Astrocyte of the cerebellum (primary cell): ENCODE data around the gene PCDHA12.
"Not testable (repeated sequence)": the region's sequence is repeated elsewhere in the genome, so short reads cannot be mapped to it uniquely, and the experiment has no call there.

Experiments
- DNase-seq: peaks from one replicate; pipeline ENCODE4 v3.0.0-alpha.2; 2011; ENCODE audit warnings: low read depth
- H3K4me3 ChIP-seq: 2 replicates; pipeline ENCODE4 v1.5.1; 2011; ENCODE audit warnings: mild to moderate bottlenecking, low read depth, low read length, moderate library complexity
- CTCF ChIP-seq: IDR thresholded peaks from 2 replicates; pipeline ENCODE4 v1.5.1; 2012; ENCODE audit warnings: low read length, low read depth, moderate library complexity, mild to moderate bottlenecking; ENCODE audit errors: missing control alignments
- in situ Hi-C: cut with HindIII; loops from 2 replicates; pipeline ENCODE4 v1.10.0; 2017; ENCODE audit warnings: low sequenced_read_pairs

PCDHA12 gene

GRCh38 chr5:140869555-140869886, 5.6 kb upstream of the PCDHA12 start:
- in situ Hi-C loops: no loop called here
- no peak for DNase-seq
- no peak overlapping the region for H3K4me3 ChIP-seq
- TF ChIP-seq CTCF: no peak

- H3K4me3 ChIP-seq: no peak overlapping the region
- DNase-seq: no peak
- in situ Hi-C loops: no loop called here
These were observed 4.6 kb upstream of the PCDHA12 start for GRCh38 chr5:140870221-140871201.

GRCh38 chr5:140876541-140877261, 1.6 kb downstream of the PCDHA12 start:
- H3K4me3 ChIP-seq, in situ Hi-C loops, DNase-seq: not testable (repeated sequence)

More at GRCh38 chr5:140870221-140871201, 4.6 kb upstream of the PCDHA12 start:
- TF ChIP-seq CTCF: no peak

- no peak for TF ChIP-seq CTCF
- H3K4me3 ChIP-seq: no peak overlapping the region
- in situ Hi-C loops: no loop called here
- no peak for DNase-seq
These were observed 2.1 kb downstream of the PCDHA12 start for GRCh38 chr5:140877262-140877581.

- no peak for TF ChIP-seq CTCF
- H3K4me3 ChIP-seq: no peak within 1 kb of the TSS
- DNase-seq: no peak
- in situ Hi-C loops: no loop called here
These were observed 6.9 kb downstream of the PCDHA12 start, which contains the start of gene PCDHA13 for GRCh38 chr5:140881889-140882590. TSS of gene PCDHA13 (plus strand) at chr5:140882124. CDS start at chr5:140882269, 145 bp downstream.

- DNase-seq: no peak
- in situ Hi-C loops: no loop called here
- no peak overlapping the region for H3K4me3 ChIP-seq
- TF ChIP-seq CTCF: no peak
These were observed 7.4 kb downstream of the PCDHA12 start for GRCh38 chr5:140882591-140882899.
